Activated effector memory CD4-positive, alpha-beta T cell treated with Interleukin-2 at 50 U/mL for 16 hours (primary cell): ENCODE data around the gene DBNDD1.
"Not testable (repeated sequence)": the region's sequence is repeated elsewhere in the genome, so short reads cannot be mapped to it uniquely, and the experiment has no call there.

Source experiments
- DNase-seq: peaks from one replicate; pipeline ENCODE4 v3.0.0-alpha.2; 2020

Gene DBNDD1

DNA sequence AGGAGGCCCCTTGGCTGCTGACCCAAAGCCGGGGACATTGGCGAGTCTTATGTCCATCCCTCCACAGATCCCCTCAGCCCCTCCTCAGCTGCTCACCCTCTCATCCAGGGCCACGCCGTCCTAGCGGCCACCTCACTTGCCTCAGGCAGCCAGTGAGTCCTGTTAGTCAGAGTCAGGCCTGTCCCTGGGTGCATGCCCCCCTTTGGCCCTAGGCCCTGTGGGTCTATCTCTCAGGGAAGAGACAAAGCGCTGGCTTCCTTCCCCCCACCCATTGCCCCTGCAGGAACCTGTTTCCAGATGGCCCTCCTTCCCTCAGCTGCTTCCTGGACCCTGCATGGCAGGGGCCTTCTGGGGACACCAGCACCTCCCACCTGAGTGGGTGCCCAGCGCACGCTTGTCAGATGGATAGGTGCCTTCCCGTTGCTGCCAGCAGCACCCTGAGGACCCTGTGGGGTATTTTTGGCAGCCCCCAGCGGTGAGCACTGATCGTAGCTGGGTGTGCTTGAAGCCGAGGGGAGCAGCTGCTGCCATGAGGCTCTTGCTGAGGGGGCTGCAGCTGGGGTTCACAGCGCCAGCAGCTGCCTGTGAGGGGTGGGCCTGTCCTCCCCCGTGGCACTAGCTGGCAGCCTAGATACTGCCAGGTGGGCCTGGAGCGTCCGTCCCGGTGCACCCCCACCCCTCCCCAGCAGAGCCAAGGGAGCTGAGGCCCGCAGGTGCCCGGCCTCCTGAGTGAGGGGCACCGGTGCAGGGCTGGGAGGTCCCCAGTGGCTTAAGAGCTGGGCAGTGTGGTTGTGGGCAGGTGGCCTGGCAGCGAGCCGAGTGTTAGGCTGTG lies 8.4 kb downstream of the DBNDD1 start:
- DNase-seq = no peak

DNA sequence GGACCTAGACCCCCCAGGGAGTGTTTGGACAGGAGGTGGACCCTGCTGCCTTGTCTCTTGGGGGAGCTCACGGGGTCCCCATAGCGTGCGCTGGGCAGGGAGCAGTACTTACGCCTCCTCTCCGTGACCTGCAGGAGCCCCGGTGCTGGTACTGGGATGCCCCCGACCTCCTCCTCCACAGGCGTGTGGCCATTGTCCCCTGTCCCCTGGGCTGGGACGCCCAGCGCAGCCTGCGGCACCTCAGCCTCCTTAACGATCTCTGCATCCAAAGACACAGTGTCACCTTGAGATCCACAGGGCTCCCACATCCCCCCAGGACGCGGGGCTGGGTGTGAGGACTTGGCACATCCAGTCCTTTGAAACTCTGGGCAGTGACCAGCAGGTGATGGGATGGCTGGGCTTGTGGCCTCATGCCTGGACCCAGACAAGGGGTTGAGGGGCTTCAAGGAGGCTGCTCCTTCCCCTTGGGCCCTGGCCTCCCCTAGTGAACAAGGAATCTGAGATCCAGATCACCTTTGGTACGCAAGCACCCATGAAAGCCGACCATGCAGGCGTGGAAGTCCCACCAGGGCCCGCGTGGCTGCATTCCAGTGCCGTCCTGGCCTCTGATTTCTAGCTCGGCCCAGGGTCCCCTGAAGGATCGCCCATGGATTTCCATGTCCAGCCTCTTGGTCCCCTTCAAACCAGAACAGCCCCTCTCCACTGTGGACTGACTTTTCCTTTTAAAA lies 9.9 kb downstream of the DBNDD1 start:
- DNase-seq = no peak

DNA sequence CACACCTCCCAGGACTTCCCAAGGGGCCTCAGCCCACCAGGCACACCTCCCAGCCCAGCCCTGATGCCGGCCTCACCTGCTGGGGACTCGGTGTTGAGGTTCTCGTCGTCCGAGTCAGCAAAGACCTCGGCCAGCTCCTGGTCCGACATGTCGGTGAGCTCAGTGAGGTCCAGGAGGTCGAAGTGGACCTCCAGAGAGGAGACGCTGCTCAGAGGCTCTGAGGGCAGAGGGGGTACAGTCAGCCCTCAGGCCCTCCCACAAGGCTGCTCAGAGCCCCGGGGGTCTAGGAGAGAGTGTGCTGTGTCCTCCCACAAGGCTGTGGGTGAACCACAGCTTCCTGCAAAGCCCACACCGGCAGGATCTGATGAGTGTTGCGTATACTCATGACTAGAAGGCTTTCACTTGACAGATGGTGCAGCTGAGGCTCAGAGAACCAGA lies 10.5 kb downstream of the DBNDD1 start:
- DNase-seq = peak; percentile 42

DNA sequence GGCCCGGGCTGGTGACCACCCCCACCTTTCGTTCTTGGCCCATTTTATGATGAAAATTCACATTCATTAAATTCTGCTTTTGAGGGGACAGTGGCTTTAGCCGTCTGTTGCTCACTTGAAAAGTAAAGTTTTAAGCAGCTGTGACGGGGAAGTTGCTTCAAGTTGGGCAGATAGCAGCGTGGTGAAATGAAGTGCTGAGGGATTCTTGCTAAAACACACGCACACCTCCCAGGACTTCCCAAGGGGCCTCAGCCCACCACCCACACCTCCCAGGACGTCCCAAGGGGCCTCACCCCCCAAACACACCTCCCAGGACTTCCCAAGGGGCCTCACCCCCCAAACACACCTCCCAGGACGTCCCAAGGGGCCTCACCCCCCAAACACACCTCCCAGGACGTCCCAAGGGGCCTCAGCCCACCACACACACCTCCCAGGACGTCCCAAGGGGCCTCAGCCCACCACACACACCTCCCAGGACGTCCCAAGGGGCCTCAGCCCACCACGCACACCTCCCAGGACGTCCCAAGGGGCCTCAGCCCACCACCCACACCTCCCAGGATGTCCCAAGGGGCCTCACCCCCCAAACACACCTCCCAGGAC lies 11.5 kb downstream of the DBNDD1 start:
- not testable (repeated sequence) for DNase-seq

DNA sequence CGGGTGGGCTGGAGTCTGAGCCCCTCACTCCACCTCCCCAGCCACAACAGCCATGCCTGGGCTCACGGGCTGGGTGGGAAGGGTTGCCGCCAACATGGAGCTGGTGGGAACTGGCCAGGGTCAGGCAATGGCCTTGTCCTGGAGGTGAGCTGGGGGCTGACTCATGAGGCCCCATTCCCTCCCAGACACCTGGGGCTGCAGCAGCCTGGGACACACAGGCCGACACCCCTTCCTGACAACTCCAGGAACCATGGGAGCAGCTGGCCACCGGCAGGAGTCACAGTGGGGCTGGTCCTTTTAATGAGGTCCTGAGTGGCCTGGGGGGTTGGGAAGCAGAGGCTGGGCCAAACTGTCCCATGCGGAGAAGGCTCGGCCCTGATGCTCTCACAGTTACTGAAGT lies 12.2 kb downstream of the DBNDD1 start:
- no peak for DNase-seq

DNA sequence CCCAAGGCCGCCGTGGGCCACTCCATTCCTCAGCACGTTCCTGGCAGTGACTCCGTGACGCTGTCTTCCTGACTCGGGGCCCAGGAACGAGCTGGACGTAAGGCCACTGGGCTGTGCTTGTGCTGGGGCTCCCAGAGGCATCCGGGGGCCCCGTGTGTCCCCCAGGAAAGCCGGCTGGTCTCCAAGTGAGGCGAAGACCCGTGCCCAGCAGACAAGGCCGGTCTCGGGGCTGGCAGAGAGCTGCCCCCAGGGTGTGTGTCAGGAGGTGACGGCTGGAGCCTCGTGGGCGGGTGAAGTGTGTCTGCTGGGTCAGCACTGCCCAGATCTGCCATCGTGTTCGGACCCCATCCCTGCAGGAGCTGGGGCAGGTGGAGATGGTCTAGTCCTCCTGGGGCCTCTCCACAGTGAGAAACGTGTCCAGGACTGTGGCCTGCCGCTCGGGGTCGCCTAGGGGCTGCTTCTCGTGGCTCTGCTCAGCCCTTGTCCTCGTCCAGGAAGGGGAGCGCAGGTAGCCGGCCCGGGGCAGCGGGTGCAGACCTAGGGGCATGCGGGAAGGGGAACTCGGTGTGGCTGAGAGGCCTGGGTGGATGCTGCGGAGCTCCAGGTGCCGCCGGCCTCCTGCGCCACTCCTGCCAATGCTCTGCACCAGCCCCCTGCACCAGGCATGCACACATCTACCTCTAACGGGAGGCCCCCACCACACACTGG lies 13.1 kb downstream of the DBNDD1 start:
- no peak for DNase-seq

DNA sequence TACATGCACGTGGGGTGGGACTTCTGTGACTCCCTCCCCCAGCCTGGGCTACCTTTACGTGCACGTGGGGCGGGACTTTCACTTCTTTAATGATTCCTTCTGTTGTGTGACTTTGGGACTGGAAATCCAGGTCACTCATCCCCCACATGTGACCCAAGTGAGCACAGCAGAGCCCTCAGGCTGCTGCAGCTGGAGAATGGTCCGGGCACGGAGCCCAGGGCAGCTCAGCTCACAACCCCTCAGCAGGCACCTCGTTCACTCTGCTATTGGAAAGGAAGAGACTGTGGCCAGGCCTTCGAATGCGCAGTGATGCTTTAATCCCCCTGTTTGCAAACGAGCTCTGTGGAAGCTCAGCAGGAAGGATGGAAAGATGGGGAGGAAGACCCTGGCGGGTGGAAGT lies 14.7 kb downstream of the DBNDD1 start:
- no peak for DNase-seq

DNA sequence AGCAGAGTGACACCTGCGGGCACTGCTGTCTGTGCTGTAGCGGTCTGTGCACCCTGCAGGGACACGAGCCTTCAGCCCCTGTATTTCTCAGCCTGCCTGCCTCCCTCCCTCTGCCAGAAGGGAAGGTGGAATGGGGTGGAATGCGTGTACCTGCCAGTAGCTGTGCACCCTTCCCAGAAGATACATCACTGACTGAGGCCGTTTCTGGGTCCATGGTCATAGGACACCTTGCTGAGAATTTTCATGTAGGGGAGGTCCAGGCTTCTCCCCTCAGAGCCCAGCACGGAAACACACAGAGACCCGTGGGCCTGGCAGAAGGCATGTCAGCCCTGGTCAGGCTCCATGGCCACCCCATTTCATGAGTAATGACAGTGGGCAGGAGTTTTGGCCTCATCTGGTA lies 16.5 kb downstream of the DBNDD1 start:
- DNase-seq = no peak

DNA sequence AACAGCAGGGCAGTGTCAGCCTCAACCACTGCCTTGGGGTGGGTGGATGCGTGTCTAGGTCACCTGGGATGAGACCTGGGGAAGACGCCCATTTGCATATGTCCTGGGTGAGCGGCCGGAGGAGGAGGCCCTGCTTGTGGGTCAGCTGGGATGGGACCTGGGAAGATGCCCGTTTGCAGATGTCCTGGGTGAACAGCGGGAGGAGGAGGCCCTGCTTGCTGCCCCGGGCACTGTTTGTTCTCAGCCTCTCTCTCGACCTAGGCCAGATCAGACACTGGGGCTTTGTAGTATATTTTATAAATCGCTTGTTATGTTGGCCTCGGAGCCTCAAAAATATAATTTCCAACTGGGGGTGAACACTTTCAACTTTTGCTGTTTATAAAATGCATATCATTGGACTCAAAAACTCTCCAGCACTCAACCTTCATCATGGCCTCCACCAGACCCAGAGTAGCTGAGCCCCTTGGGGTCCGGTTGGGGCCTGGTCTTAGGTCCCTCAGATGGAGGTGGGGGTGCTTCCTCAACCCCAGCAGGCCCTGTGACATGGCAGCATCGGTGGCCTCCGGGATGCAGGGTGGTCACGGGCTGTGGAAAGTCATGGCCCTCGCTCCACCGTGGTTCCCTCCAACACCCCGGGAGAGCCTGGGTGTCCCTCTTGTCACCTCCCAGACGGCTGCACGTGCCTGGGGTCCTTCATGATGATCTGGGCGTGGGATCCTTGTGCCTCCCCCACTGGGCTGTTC lies 17.3 kb downstream of the DBNDD1 start:
- no peak for DNase-seq

DNA sequence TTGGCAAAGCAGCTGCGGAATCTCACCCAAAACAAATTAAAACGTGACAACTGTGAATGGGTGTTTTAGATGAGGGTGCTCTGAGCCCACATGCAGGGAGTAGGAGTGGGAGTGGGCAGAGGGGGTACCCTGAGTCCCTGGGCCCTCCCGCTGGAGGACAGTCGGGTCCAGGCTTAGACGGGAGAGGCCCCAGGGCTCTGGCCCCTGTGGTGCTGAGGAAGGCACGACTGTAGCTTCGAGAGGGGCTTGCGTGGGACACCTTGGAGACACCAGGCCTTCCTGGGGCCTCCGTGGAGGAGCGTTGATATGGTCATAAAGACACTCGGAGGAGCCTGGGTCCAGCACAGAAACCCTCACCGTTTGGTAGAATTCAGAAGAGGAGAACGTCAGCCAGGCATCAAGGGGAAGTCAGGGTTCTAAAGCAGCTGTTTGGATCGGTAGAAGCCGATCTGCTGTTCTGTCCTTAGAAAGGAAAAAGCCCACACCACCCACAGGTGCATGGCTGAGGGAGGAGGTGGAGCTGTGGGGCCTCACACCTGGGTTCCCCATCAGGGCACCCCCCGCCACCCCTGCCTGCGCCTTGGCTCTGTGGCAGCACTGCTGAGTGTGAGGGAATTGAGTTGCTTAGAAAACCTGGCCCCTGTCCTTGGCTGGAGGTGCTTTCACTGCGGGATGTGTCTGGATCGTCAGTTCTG lies 18.4 kb downstream of the DBNDD1 start:
- no peak for DNase-seq

DNA sequence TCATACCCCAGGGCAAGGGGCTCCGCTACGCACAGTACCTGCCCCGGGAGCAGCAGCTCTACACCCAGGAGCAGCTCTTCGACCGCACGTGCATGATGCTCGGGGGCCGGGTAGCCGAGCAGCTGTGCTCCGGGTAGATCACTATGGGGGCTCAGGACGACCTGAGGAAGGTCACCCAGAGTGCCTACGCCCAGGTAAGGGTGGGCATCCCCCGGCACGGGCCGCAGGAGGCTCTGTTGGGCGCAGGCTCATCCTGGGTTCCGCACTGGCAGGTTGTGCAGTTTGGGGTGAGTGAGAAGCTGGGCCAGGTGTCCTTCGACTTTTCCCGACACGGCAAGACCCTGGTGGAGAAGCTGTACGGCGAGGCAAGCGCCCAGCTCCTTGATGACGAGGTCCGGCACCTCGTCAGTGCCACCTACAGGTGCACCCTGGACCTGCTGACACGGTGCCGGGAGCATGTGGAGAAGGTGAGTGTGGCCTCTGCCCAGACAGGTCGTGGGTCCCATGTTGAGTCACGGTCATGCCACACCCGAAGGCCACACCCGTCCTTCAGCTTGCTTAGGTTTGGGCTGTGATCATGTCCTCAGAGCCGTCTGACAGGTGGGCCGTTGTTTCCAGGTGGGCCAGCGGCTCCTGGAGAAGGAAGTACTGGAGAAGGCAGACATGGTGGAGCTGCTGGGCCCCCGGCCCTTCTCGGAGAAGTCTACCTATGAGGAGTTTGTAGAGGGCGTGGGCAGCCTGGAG lies 19.3 kb downstream of the DBNDD1 start:
- DNase-seq = no peak

DNA sequence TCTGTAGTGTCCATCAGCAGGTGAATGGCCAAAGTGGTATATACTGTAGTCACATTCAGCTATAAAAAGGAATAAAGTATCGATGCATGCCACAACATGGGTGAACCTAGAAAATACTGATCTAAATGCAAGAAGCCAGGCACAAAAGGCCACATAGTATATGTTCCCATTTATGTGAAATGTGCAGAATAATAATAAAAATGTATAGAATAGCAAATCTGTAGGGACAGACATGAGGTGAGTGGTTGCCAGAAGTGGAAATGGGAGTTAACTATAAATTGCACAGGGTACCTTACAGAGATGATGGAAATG lies 23.1 kb downstream of the DBNDD1 start:
- no peak for DNase-seq

DNA sequence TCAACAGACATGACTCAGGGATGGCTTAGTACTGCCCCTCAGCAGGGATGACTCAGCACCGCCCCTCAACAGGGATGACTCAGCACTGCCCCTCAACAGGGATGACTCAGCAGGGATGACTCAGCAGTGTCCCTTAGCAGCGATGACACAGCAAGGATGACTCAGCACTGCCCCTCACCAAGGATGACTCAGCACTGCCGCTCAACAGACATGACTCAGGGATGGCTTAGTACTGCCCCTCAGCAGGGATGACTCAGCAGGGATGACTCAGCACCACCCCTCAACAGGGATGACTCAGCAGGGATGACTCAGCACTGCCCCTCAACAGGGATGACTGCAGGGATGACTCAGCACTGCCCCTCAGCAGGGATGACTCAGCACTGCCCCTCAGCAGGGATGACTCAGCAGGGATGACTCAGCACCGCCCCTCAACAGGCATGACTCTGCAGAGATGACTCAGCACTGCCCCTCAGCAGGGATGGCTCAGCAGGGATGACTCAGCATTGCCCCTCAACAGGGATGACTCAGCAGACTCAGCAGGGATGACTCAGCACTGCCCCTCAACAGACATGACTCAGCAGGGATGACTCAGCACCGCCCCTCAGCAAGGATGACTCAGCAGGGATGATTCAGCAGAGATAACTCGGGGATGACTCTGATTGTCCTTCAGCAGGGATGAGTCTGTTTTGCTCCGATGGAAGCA lies 23.6 kb downstream of the DBNDD1 start:
- DNase-seq = peak; percentile 49

DNA sequence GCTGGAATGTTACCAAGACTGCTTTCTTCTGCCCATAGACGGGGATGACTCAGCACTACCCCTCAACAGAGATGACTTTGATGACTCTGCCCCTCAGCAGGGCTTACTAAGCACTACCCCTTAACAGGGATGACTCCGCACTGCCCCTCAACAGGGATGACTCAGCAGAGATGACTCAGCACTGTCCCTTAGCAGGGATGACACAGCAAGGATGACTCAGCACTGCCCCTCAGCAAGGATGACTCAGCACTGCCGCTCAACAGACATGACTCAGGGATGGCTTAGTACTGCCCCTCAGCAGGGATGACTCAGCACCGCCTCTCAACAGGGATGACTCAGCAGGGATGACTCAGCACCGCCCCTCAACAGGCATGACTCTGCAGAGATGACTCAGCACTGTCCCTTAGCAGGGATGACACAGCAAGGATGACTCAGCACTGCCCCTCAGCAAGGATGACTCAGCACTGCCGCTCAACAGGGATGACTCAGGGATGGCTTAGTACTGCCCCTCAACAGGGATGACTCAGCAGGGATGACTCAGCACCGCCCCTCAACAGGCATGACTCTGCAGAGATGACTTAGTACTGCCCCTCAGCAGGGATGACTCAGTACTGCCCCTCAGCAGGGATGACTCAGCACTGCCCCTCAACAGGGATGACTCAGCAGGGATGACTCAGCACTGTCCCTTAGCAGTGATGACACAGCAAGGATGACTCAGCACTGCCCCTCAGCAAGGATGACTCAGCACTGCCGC lies 24.4 kb downstream of the DBNDD1 start:
- peak; percentile 39 for DNase-seq

DNA sequence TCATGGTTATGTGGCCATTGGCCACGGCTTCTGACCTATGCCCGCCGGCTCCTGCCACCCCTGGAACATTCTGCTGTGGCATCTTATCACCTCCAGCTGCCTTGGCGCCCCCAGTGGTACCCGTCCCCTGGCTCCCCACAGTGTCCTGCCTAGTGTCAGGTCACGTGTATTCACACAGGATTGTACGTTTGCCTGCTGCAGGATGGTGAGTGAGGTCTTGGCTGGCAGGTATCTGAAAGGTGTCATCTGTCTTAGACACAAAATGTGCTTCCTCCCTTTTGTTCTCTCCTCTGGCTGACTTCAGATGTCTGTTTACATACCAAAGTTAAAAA lies 24.9 kb downstream of the DBNDD1 start:
- DNase-seq = no peak

DNA sequence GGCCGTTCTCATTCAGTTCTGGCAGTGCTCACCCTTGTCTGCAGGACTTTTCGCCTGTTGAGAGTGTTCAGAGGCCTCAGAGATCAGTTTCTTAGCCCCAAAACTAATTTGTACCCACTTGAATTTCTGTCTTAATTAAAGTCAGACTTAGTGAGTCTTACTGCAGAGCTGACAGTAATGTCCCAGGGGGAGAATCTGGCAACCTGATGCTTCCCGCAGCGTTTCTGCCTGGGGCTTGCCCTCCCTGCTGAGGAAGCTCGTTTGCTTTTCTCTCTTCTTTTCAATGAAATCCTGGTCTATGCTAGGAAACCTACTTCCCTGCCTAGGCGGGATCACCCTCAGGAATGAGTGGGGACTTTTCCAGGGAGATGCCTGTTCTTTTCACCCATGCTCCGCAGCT lies 25.3 kb downstream of the DBNDD1 start:
- DNase-seq = no peak

DNA sequence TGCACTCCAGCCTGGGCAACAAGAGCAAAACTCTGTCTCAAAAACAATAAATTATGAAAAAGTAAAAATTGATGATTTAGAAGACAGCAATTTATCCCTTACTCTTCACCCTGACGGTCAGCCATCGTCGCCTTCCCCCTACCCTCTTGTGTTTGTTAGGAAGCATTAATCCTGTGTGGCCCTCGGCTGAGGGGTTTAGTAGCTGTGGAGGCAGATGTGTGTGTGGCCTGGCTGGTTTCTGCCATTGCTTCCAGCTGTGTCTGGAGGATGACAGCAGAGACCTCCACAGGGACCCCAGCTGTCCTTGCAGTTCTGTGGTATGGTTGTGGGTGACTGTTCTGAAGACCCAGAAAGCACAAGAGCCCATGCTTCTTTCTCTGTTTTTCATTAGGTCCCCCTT lies 25.9 kb downstream of the DBNDD1 start:
- DNase-seq = no peak

DNA sequence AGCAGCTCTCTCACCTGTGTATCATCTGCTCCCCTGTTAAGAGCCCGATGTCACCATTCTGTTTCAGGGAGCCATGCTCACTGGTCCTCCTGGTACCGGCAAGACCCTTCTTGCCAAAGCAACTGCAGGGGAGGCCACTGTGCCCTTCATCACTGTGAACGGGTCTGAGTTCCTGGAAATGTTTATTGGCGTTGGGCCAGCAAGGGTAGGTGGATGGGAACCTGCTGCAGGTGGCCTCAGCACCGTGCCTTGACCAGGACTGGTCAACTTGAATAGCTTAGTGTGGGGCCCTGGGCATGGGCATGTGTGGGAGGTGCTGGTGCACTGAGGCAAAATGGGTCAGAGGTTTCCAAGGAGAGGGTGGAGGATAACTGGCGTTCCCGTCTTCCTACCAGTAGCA lies 28.5 kb downstream of the DBNDD1 start:
- no peak for DNase-seq

DNA sequence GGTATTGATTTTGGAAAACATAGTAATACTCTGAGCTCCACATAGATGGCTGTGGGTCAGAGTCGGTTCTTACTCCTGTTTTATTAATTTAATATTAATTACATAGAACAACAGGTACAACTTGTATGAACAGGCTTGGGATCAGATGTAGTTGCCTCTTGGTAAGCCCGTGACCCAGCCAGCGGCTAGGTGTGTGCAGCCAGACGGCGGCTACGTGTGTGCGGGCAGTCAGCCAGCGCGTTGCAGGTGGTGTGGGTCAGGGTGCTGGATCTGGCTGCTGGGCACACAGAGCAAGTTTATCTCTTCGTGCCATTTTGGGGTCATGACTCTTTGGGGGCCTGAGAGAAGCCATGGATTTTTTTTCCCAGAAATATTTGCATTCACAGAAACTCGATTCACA lies 30.3 kb downstream of the DBNDD1 start:
- DNase-seq = no peak

DNA sequence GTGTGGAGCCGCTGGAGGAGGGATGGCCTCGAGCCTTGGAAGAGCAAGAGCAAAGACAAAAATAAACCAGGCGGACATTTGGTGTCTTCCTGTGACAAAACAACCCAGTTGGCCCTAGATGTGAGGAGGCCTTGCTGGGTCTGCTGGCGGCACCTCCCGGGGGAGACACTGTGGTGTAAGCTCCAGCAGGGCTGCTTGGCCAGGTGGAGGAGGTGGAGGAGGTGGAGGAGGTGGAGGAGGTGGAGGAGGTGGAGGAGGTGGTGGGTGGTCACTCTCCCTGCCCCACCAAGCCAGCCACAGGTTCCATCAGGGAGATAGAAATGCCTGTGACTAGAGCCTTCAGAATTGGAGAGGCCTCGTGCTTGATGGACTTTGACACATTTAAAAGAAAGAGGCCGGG lies 32.1 kb downstream of the DBNDD1 start:
- no peak for DNase-seq
